NCI-H1048 (cell line): ENCODE results near the gene CPNE1.

Experiments used
- DNase-seq: peaks from one replicate; lab custom pipeline; 2025; lab: John Stamatoyannopoulos, UW

CPNE1 gene

GRCh38 chr20:35619196-35620095 lies 45.3 kb downstream of the CPNE1 start:
- peak; percentile 55 for DNase-seq

GRCh38 chr20:35618263-35619131 lies 46.2 kb downstream of the CPNE1 start:
- DNase-seq = no peak

GRCh38 chr20:35617397-35618262 lies 47.1 kb downstream of the CPNE1 start:
- DNase-seq = no peak

GRCh38 chr20:35616465-35617396 lies 48.0 kb downstream of the CPNE1 start:
- peak; percentile 100 for DNase-seq

GRCh38 chr20:35615667-35616464 lies 48.8 kb downstream of the CPNE1 start, which contains the start of gene SPAG4:
Gene SPAG4, plus strand, starts transcription at chr20:35615829. Its CDS starts 175 bp downstream, at chr20:35616004.
- DNase-seq = no peak

- DNase-seq = no peak
Observed at GRCh38 chr20:35611482-35611881, 53.2 kb downstream of the CPNE1 start.

GRCh38 chr20:35610833-35611427 lies 53.8 kb downstream of the CPNE1 start:
- DNase-seq = no peak

- DNase-seq = no peak
Observed at GRCh38 chr20:35607003-35607735, 57.5 kb downstream of the CPNE1 start.

GRCh38 chr20:35606127-35606526 lies 58.6 kb downstream of the CPNE1 start:
- DNase-seq = no peak

GRCh38 chr20:35604449-35604747 lies 60.3 kb downstream of the CPNE1 start:
- DNase-seq = no peak

GRCh38 chr20:35603695-35604448 lies 60.8 kb downstream of the CPNE1 start:
- no peak for DNase-seq

- DNase-seq = no peak
Observed at GRCh38 chr20:35602851-35603495, 61.7 kb downstream of the CPNE1 start.

GRCh38 chr20:35601990-35602389 lies 62.7 kb downstream of the CPNE1 start:
- DNase-seq = no peak

GRCh38 chr20:35600993-35601973 lies 63.4 kb downstream of the CPNE1 start:
- DNase-seq = peak; percentile 22

- no peak for DNase-seq
Observed at GRCh38 chr20:35600176-35600992, 64.3 kb downstream of the CPNE1 start.

GRCh38 chr20:35599776-35600120 lies 65.0 kb downstream of the CPNE1 start:
- no peak for DNase-seq
